Measurements from ENCODE around the gene RNF26.

- TF ChIP-seq EP300 (IDR thresholded peaks at IDR 0.05) (no peak), CTCF (IDR thresholded peaks at IDR 0.05) (no peak)
These were observed 16.0 kb downstream of the RNF26 start for GRCh38 chr11:119350302-119350701.
